GM23338 (cell line): ENCODE measurements around the gene RPTOR. TPM values are rescaled to one million over a fixed set of nuclear protein-coding genes. Genes with fewer than 3 reads are reported as not detected.

Experiments
- ATAC-seq: fragments of 200-7000 bp; cut with Tn5 transposase; 3 replicates; pipeline ENCODE4 v1.9.1; 2020
- DNase-seq: peaks from one replicate; pipeline ENCODE4 v3.0.0-alpha.2; 2015; ENCODE audit warnings: low spot score
- H2AFZ ChIP-seq: fragments of 200-600 bp; sonication (generic); 2 replicates; pipeline ENCODE4 v1.8.0; 2016; ENCODE audit warnings: antibody characterized with exemption, mild to moderate bottlenecking, moderate library complexity
- H3F3A ChIP-seq: fragments of 200-600 bp; sonication (generic); replicated peaks from 2 replicates; pipeline ENCODE4 v1.8.0; 2017; ENCODE audit warnings: antibody characterized with exemption, mixed run types, low read depth
- H3K27ac ChIP-seq: fragments of 200-600 bp; sonication (generic); 2 replicates; pipeline ENCODE4 v1.6.1; 2016; ENCODE audit warnings: low read depth
- H3K27me3 ChIP-seq: fragments of 200-600 bp; sonication (generic); 2 replicates; pipeline ENCODE4 v1.8.0; 2016; ENCODE audit warnings: mild to moderate bottlenecking, mixed run types, moderate library complexity; ENCODE audit not compliant: insufficient read depth
- H3K36me3 ChIP-seq: fragments of 200-600 bp; sonication (generic); 2 replicates; pipeline ENCODE4 v1.8.0; 2016; ENCODE audit warnings: mild to moderate bottlenecking; ENCODE audit not compliant: insufficient read depth
- H3K4me1 ChIP-seq: fragments of 200-600 bp; sonication (generic); 2 replicates; pipeline ENCODE4 v1.8.0; 2016; ENCODE audit warnings: mild to moderate bottlenecking, moderate library complexity; ENCODE audit not compliant: insufficient read depth
- H3K4me2 ChIP-seq: fragments of 200-600 bp; sonication (generic); 2 replicates; pipeline ENCODE4 v1.7.1; 2017; ENCODE audit warnings: mixed run types
- H3K4me3 ChIP-seq: fragments of 200-600 bp; sonication (generic); 2 replicates; pipeline ENCODE4 v1.6.1; 2016; ENCODE audit warnings: mixed run types
- H3K79me2 ChIP-seq: fragments of 200-600 bp; sonication (generic); replicated peaks from 2 replicates; pipeline ENCODE4 v1.8.0; 2017; ENCODE audit warnings: mild to moderate bottlenecking; ENCODE audit not compliant: insufficient read depth
- H3K9me2 ChIP-seq: fragments of 200-600 bp; sonication (generic); 2 replicates; pipeline ENCODE4 v1.8.0; 2017; ENCODE audit not compliant: insufficient read depth
- H4K20me1 ChIP-seq: fragments of 200-600 bp; sonication (generic); replicated peaks from 2 replicates; pipeline ENCODE4 v1.8.0; 2017; ENCODE audit warnings: mild to moderate bottlenecking; ENCODE audit not compliant: insufficient read depth
- H3K27ac Mint-ChIP-seq: 2 replicates; pipeline ENCODE4 v1.8.0; 2020; ENCODE audit warnings: inconsistent platforms, mild to moderate bottlenecking, moderate library complexity, mixed read lengths
- H3K27me3 Mint-ChIP-seq: 3 replicates; pipeline ENCODE4 v1.8.0; 2022; ENCODE audit warnings: low read depth, mild to moderate bottlenecking, moderate library complexity, mixed read lengths, inconsistent platforms; ENCODE audit not compliant: insufficient read depth, poor library complexity
- H3K36me3 Mint-ChIP-seq: 3 replicates; pipeline ENCODE4 v1.8.0; 2021; ENCODE audit warnings: low read depth, mild to moderate bottlenecking, inconsistent platforms, moderate library complexity, mixed read lengths
- H3K4me1 Mint-ChIP-seq: 3 replicates; pipeline ENCODE4 v1.8.0; 2020; ENCODE audit warnings: mild to moderate bottlenecking, inconsistent platforms, mixed read lengths
- H3K4me3 Mint-ChIP-seq: 3 replicates; pipeline ENCODE4 v1.8.0; 2021; ENCODE audit warnings: moderate library complexity, mild to moderate bottlenecking, inconsistent platforms, mixed read lengths
- H3K9me3 Mint-ChIP-seq: 3 replicates; pipeline ENCODE4 v1.8.0; 2020; ENCODE audit warnings: moderate library complexity, mild to moderate bottlenecking, inconsistent platforms, mixed read lengths
- CREB1 ChIP-seq: fragments of 250-450 bp; sonication (Bioruptor Pico); IDR thresholded peaks from 2 replicates; pipeline ENCODE4 v1.5.0; 2020; ENCODE audit warnings: low read depth, mild to moderate bottlenecking, moderate library complexity
- EZH2 ChIP-seq: fragments of 200-600 bp; sonication (generic); IDR thresholded peaks from one replicate; pipeline ENCODE4 v1.8.0; 2017; ENCODE audit warnings: antibody characterized with exemption, mild to moderate bottlenecking, low read depth; ENCODE audit not compliant: unreplicated experiment
- EZH2phosphoT487 ChIP-seq: fragments of 200-600 bp; sonication (generic); IDR thresholded peaks from one replicate; pipeline ENCODE4 v1.8.1; 2018; ENCODE audit warnings: antibody characterized with exemption; ENCODE audit not compliant: unreplicated experiment
- NANOG ChIP-seq: IDR thresholded peaks from 2 replicates; pipeline ENCODE4 v1.6.1; 2016; ENCODE audit warnings: antibody characterized with exemption, borderline replicate concordance
- POLR2AphosphoS5 ChIP-seq: IDR thresholded peaks from 2 replicates; pipeline ENCODE4 v1.6.1; 2016; ENCODE audit warnings: antibody characterized with exemption, low read depth
- STAT1 ChIP-seq: IDR thresholded peaks from one replicate; pipeline ENCODE4 v1.6.1; 2016; ENCODE audit warnings: antibody characterized with exemption; ENCODE audit not compliant: unreplicated experiment
- ZNF114 ChIP-seq: fragments of 250-450 bp; sonication (Bioruptor Pico); IDR thresholded peaks from 2 replicates; pipeline ENCODE4 v1.5.0; 2020; ENCODE audit warnings: mild to moderate bottlenecking, moderate library complexity
- ZNF331 ChIP-seq: fragments of 250-450 bp; sonication (Bioruptor Pico); IDR thresholded peaks from 2 replicates; pipeline ENCODE4 v1.5.0; 2020; ENCODE audit warnings: low read depth, mild to moderate bottlenecking, moderate library complexity
- polyA plus RNA-seq: library from polyadenylated mRNA; unstranded; fragments of >200 nt; fragmentation: Nextera tagmentation; extraction: Ambion mirVana; gene quantifications from 2 replicates; pipeline ENCODE4 v1.2.1, GENCODE V29; 2016
- total RNA-seq: library from RNA; depleted of rRNA; stranded (reverse); fragments of >200 nt; shearing (Covaris generic); gene quantifications from 2 replicates; pipeline ENCODE4 v1.2.3, GENCODE V29; 2014
- TF ChIP-seq, protein P1 (sequence below): IDR thresholded peaks from 2 replicates; pipeline ENCODE4 v1.6.1; 2016; ENCODE audit warnings: antibody characterized with exemption
- TF ChIP-seq, protein P2 (sequence below), 2 experiments: fragments of 200-600 bp in 1 of 2; sonication (generic) in 1 of 2; conservative IDR thresholded peaks; 2 replicates each; pipeline versions ENCODE4 v1.5.1 to v1.6.1; 2016 to 2017; ENCODE audit warnings: antibody characterized with exemption in 2 of 2, low read depth in 2 of 2, mild to moderate bottlenecking in 2 of 2, moderate library complexity in 1 of 2
- TF ChIP-seq, protein P3 (sequence below): IDR thresholded peaks from one replicate; pipeline ENCODE4 v1.6.1; 2018; ENCODE audit warnings: antibody characterized with exemption; ENCODE audit not compliant: unreplicated experiment

RPTOR gene
- total and polyA plus RNA-seq, 2 experiments from 2014 or later = 9.5 to 38.0 TPM

DNA sequence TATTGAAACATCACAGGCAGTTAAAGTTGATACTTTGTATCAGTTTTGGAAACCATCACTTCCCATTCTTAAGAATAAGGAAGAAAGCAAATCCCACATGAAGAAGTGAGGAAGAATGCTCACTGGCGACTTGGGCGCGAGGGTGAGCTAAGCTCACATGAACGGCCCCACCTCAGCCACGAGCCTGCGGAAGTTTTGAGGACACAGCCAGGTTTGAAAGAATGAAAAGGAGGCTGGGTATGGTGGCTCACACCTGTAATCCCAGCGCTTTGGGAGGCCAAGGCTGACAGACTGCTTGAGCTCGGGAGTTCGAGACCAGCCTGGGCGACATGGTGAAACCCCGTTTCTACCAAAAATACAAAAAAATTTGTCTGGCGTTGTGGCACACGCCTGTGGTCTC lies 336.7 kb downstream of the RPTOR start:
- ATAC-seq = no peak
- no peaks in the 10 kb centered on the region for H4K20me1 ChIP-seq
- H3K4me2 ChIP-seq = no peak overlapping the region
- no peaks in the 10 kb centered on the region for H3F3A ChIP-seq
- H2AFZ ChIP-seq = no peak overlapping the region
- no peak overlapping the region for H3K4me3 ChIP-seq
- TF ChIP-seq NANOG = no peak
- no peak for TF ChIP-seq STAT1
- no peak for TF ChIP-seq CREB1
- TF ChIP-seq, protein P1, sequence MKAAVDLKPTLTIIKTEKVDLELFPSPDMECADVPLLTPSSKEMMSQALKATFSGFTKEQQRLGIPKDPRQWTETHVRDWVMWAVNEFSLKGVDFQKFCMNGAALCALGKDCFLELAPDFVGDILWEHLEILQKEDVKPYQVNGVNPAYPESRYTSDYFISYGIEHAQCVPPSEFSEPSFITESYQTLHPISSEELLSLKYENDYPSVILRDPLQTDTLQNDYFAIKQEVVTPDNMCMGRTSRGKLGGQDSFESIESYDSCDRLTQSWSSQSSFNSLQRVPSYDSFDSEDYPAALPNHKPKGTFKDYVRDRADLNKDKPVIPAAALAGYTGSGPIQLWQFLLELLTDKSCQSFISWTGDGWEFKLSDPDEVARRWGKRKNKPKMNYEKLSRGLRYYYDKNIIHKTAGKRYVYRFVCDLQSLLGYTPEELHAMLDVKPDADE = no peak
- no peak for TF ChIP-seq EZH2
- TF ChIP-seq, protein P2, sequence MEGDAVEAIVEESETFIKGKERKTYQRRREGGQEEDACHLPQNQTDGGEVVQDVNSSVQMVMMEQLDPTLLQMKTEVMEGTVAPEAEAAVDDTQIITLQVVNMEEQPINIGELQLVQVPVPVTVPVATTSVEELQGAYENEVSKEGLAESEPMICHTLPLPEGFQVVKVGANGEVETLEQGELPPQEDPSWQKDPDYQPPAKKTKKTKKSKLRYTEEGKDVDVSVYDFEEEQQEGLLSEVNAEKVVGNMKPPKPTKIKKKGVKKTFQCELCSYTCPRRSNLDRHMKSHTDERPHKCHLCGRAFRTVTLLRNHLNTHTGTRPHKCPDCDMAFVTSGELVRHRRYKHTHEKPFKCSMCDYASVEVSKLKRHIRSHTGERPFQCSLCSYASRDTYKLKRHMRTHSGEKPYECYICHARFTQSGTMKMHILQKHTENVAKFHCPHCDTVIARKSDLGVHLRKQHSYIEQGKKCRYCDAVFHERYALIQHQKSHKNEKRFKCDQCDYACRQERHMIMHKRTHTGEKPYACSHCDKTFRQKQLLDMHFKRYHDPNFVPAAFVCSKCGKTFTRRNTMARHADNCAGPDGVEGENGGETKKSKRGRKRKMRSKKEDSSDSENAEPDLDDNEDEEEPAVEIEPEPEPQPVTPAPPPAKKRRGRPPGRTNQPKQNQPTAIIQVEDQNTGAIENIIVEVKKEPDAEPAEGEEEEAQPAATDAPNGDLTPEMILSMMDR (conservative IDR thresholded peaks at IDR 0.05; ENCODE audit: low read depth in 2 of 2) = no peak
- TF ChIP-seq ZNF331 (CRISPR knock-in tag) = no peak
- no peak for TF ChIP-seq EZH2phosphoT487
- TF ChIP-seq, protein P3, sequence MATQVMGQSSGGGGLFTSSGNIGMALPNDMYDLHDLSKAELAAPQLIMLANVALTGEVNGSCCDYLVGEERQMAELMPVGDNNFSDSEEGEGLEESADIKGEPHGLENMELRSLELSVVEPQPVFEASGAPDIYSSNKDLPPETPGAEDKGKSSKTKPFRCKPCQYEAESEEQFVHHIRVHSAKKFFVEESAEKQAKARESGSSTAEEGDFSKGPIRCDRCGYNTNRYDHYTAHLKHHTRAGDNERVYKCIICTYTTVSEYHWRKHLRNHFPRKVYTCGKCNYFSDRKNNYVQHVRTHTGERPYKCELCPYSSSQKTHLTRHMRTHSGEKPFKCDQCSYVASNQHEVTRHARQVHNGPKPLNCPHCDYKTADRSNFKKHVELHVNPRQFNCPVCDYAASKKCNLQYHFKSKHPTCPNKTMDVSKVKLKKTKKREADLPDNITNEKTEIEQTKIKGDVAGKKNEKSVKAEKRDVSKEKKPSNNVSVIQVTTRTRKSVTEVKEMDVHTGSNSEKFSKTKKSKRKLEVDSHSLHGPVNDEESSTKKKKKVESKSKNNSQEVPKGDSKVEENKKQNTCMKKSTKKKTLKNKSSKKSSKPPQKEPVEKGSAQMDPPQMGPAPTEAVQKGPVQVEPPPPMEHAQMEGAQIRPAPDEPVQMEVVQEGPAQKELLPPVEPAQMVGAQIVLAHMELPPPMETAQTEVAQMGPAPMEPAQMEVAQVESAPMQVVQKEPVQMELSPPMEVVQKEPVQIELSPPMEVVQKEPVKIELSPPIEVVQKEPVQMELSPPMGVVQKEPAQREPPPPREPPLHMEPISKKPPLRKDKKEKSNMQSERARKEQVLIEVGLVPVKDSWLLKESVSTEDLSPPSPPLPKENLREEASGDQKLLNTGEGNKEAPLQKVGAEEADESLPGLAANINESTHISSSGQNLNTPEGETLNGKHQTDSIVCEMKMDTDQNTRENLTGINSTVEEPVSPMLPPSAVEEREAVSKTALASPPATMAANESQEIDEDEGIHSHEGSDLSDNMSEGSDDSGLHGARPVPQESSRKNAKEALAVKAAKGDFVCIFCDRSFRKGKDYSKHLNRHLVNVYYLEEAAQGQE = no peak
- H3K27me3 ChIP-seq = no peaks in the 10 kb centered on the region
- DNase-seq = no peak
- peaks cover 18% of the 10 kb centered on the region for H3K36me3 Mint-ChIP-seq
- no peak overlapping the region for H3K27ac ChIP-seq
- H3K4me3 Mint-ChIP-seq = no peak overlapping the region
- H3K9me3 Mint-ChIP-seq = no peaks in the 10 kb centered on the region
- no peaks in the 10 kb centered on the region for H3K4me1 ChIP-seq
- H3K27ac Mint-ChIP-seq = no peak overlapping the region
- H3K27me3 Mint-ChIP-seq = peaks cover 16% of the 10 kb centered on the region
- H3K9me2 ChIP-seq = no peaks in the 10 kb centered on the region
- peaks cover 12% of the 10 kb centered on the region for H3K36me3 ChIP-seq
- H3K4me1 Mint-ChIP-seq = peaks cover 21% of the 10 kb centered on the region
- no peaks in the 10 kb centered on the region for H3K79me2 ChIP-seq

DNA sequence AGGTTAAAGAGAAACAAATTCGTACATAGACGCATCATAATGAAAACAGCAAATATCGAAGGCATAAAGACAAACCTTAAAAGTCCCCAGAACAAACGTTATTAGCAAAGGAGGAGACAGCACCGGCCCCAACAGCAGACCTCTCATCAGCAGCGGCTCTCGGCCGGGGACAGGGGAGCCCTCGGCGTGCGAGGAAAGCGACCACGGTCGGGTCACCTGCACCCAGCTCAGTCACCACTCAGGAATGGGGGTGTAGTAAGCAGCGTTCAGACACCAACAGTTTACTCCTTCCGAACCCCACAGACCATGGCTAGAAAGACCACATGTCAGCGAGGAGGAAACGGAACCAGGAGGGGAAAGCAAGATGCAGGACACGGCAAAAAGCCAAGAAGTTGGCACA lies 337.7 kb downstream of the RPTOR start:
- no peaks in the 10 kb centered on the region for H4K20me1 ChIP-seq
- H3K4me1 ChIP-seq = no peaks in the 10 kb centered on the region
- no peaks in the 10 kb centered on the region for H3K27me3 ChIP-seq
- no peak overlapping the region for H3K27ac Mint-ChIP-seq
- no peak for ATAC-seq
- no peak overlapping the region for H3K4me3 Mint-ChIP-seq
- no peaks in the 10 kb centered on the region for H3K9me2 ChIP-seq
- H3K4me1 Mint-ChIP-seq = peaks cover 16% of the 10 kb centered on the region; the same call in 2 of the 3 replicates
- no peak overlapping the region for H3K27ac ChIP-seq
- no peaks in the 10 kb centered on the region for H3F3A ChIP-seq
- H3K9me3 Mint-ChIP-seq = no peaks in the 10 kb centered on the region
- H2AFZ ChIP-seq = no peak overlapping the region
- peaks cover 16% of the 10 kb centered on the region for H3K27me3 Mint-ChIP-seq
- peaks cover 12% of the 10 kb centered on the region for H3K36me3 ChIP-seq
- no peak overlapping the region for H3K4me2 ChIP-seq
- no peak for DNase-seq
- H3K79me2 ChIP-seq = no peaks in the 10 kb centered on the region
- H3K4me3 ChIP-seq = no peak overlapping the region
- peaks cover 12% of the 10 kb centered on the region for H3K36me3 Mint-ChIP-seq
- TF ChIP-seq, protein P1 = no peak
- TF ChIP-seq, protein P2 (conservative IDR thresholded peaks at IDR 0.05; ENCODE audit: low read depth in 2 of 2) = no peak
- no peak for TF ChIP-seq EZH2
- no peak for TF ChIP-seq POLR2AphosphoS5
- no peak for TF ChIP-seq ZNF331 (CRISPR knock-in tag)
- TF ChIP-seq ZNF114 (CRISPR knock-in tag) = no peak
